ENCODE results near the gene ELANE.
"Not testable (repeated sequence)": the region's sequence is repeated elsewhere in the genome, so short reads cannot be mapped to it uniquely, and the experiment has no call there.

ELANE gene

DNA sequence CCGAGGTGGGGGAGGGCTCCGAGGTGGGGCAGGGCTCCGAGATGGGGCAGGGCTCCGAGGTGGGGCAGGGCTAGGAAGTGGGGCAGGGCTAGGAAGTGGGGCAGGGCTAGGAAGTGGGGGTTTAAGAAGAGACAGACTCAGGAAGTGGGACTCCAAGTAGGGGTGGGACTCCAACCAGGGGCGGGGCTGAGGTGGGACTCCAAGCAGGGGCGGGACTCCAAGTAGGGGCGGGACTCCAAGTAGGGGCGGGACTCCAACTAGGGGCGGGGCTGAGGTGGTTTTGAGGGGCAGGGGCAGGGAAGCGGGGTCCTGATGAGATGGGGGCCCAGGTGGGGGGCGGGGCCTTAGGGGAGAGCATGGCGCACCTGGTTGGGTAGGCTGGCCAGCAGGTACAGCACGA lies 21.0 kb downstream of the ELANE start:
- no peak overlapping the region for H3K4me3 ChIP-seq (ENCODE audit: low read length)
- TF ChIP-seq, protein P1, sequence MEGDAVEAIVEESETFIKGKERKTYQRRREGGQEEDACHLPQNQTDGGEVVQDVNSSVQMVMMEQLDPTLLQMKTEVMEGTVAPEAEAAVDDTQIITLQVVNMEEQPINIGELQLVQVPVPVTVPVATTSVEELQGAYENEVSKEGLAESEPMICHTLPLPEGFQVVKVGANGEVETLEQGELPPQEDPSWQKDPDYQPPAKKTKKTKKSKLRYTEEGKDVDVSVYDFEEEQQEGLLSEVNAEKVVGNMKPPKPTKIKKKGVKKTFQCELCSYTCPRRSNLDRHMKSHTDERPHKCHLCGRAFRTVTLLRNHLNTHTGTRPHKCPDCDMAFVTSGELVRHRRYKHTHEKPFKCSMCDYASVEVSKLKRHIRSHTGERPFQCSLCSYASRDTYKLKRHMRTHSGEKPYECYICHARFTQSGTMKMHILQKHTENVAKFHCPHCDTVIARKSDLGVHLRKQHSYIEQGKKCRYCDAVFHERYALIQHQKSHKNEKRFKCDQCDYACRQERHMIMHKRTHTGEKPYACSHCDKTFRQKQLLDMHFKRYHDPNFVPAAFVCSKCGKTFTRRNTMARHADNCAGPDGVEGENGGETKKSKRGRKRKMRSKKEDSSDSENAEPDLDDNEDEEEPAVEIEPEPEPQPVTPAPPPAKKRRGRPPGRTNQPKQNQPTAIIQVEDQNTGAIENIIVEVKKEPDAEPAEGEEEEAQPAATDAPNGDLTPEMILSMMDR (conservative IDR thresholded peaks at IDR 0.05; ENCODE audit: low read depth, low read length), result no peak
- no peak for DNase-seq (ENCODE audit: low read depth)

DNA sequence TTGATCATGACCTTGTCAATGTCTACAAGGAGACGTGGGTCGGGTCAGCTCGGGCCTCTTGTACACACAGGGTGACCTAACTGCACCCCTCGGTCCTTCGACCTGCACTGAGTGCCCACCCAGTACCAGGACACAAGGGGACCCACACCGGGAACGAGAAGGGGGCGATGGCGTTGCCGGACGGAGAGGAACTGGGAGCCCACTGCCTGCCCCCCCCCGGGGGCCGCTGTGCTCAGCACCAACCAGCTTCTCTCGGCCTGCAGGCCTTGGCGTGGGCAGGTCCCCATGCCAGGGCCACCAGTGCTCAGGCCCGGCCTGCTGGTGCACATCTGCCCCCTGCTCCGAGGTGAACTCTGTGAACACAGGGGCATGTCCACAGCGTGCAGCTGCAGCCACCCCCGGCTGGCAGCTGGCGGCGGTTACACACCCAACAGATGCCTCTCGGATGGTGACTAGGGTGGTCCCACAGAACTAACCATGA lies 21.5 kb downstream of the ELANE start:
- TF ChIP-seq, protein P1 (conservative IDR thresholded peaks at IDR 0.05; ENCODE audit: low read depth, low read length), result no peak
- DNase-seq (ENCODE audit: low read depth), result no peak
- no peak overlapping the region for H3K4me3 ChIP-seq (ENCODE audit: low read length)

DNA sequence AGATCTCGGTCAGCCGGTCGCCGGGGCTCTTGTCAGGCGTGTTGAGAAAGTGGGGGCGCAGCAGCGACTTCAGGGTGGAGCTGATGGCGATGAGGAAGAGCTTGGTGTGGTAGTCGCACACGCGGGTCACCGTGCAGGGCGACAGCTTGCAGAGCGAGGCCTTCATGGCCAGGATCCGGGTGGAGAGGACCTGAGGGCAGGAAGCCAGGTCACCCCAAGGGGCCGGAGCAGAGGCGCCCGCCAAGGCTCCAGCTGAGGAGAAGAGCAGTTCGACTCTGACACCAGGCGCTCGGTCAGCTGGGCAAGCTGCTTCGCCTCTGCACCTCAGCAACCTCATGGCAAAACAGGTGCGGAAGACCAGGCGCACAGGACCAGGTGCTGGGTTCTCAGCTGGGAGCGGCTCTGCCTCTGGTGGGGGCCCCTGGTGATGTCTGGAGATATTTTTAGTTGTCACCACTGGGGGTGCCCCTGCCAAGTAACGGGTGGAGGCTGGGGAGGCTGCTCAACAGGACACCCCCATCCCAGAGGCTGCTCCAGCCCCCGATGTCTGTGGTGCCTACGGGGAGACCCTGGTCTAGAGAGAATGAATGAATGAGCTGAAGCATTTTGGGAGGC lies 23.3 kb downstream of the ELANE start:
- DNase-seq (ENCODE audit: low read depth), result no peak
- TF ChIP-seq, protein P1 (conservative IDR thresholded peaks at IDR 0.05; ENCODE audit: low read depth, low read length), result no peak
- H3K4me3 ChIP-seq (ENCODE audit: low read length), result no peak overlapping the region

DNA sequence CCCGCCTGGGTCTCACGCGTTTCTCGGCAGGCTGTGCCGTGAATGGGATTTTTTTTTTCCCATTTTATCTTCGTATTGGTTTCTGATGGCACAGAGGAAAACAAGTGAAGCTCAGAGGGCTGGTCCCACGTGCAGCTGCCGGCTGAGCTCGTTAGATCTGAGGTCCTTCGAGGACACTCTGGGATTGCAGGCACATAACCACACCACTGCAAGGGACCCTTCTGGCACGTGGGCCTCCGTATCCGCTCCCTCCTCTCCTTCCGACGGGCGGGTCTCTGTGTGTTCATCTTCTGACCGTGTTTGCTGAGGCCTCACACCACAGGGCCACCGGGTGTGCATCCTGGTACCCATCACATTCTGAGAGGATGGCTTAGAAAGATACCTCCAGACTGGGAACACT lies 24.0 kb downstream of the ELANE start:
- DNase-seq (ENCODE audit: low read depth), result no peak
- no peak overlapping the region for H3K4me3 ChIP-seq (ENCODE audit: low read length)
- TF ChIP-seq, protein P1 (conservative IDR thresholded peaks at IDR 0.05; ENCODE audit: low read depth, low read length), result no peak

DNA sequence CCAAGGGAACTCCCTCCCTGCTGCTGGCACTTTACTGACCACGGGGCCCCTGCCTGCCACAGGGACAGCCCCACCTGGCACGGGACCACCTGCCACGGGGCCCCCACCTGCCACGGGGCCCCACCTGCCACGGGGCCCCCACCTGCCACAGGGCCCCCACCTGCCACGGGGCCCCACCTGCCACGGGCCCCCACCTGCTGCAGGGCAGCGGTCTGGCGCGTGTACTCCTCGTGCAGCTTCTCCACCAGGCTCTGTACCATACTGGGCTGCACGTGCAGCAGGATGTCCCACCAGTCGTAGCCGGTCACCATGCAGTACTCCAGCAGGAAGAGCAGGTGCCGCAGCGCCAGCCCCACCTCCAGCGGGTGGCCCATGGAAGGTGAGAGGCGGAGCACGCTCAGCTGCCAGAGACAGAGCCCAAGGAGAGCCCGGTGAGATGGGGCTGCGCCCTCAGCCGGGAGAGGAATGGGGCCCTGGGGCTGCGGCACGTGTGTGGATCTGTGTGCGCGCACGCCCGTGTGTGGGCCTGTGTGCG lies 24.7 kb downstream of the ELANE start:
- H3K4me3 ChIP-seq (ENCODE audit: low read length), result no peak overlapping the region
- no peak for DNase-seq (ENCODE audit: low read depth)
- TF ChIP-seq, protein P1 (conservative IDR thresholded peaks at IDR 0.05; ENCODE audit: low read depth, low read length), result no peak

DNA sequence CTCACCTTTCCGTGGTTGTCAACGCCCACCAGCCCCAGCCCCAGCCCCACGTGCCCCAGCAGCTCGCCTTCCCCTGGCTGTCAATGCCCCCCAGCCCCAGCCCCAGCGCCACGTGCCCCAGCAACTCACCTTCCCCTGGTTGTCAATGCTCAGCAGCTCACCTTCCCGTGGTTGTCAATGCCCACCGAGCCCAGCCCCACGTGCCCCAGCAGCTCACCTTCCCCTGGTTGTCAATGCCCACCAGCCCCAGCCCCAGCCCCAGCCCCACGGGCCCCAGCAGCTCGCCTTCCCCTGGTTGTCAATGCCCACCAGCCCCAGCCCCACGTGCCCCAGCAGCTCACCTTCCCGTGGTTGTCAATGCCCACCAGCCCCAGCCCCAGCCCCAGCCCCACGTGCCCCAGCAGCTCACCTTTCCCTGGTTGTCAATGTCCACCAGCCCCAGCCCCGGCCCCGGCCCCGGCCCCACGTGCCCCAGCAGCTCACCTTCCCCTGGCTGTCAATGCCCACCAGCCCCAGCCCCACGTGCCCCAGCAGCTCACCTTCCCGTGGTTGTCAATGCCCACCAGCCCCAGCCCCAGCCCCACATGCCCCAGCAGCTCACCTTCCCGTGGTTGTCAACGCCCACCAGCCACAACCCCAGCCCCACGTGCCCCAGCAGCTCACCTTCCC lies 26.0 kb downstream of the ELANE start:
- H3K4me3 ChIP-seq (ENCODE audit: low read length); DNase-seq (ENCODE audit: low read depth): not testable (repeated sequence)

DNA sequence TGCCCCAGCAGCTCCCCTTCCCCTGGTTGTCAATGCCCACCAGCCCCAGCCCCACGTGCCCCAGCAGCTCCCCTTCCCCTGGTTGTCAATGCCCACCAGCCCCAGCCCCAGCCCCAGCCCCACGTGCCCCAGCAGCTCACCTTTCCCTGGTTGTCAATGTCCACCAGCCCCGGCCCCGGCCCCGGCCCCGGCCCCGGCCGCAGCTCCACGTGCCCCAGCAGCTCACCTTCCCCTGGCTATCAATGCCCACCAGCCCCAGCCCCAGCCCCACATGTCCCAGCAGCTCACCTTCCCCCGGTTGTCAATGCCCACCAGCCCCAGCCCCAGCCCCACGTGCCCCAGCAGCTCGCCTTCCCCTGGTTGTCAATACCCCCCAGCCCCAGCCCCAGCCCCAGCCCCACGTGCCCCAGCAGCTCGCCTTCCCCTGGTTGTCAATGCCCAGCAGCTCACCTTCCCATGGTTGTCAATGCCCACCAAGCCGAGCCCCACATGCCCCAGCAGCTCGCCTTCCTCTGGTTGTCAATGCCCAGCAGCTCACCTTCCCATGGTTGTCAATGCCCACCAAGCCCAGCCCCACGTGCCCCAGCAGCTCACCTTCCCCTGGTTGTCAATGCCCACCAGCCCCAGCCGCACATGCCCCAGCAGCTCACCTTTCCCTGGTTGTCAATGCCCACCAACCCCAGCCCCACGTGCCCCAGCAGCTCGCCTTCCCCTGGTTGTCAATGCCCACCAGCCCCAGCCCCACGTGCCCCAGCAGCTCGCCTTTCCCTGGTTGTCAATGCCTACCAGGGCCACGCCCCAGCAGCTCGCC lies 26.9 kb downstream of the ELANE start:
- not testable (repeated sequence) for DNase-seq (ENCODE audit: low read depth); H3K4me3 ChIP-seq (ENCODE audit: low read length)
